Neural crest cell (in vitro differentiated cells): Measurements from ENCODE around the gene SERPINA5. TPM values are rescaled to one million over a fixed set of nuclear protein-coding genes. Genes with fewer than 3 reads are reported as not detected.

Experiments used
- DNase-seq: peaks from one replicate; pipeline ENCODE4 v3.0.0; 2021; ENCODE audit warnings: low read depth, mixed read lengths, low spot score
- H3K27ac Mint-ChIP-seq: one replicate; pipeline ENCODE4 v1.8.0; 2021; ENCODE audit warnings: mild to moderate bottlenecking, mixed read lengths; ENCODE audit not compliant: unreplicated experiment
- H3K27me3 Mint-ChIP-seq: 2 replicates; pipeline ENCODE4 v1.8.0; 2021; ENCODE audit warnings: low read depth, mild to moderate bottlenecking, mixed read lengths
- H3K36me3 Mint-ChIP-seq: 2 replicates; pipeline ENCODE4 v1.8.0; 2021; ENCODE audit warnings: low read depth, mild to moderate bottlenecking, mixed read lengths
- H3K4me1 Mint-ChIP-seq: 2 replicates; pipeline ENCODE4 v1.8.0; 2021; ENCODE audit warnings: mixed read lengths
- H3K4me3 Mint-ChIP-seq: one replicate; pipeline ENCODE4 v1.8.0; 2021; ENCODE audit warnings: mild to moderate bottlenecking, mixed read lengths
- H3K9me3 Mint-ChIP-seq: 2 replicates; pipeline ENCODE4 v1.8.0; 2021; ENCODE audit warnings: mixed read lengths
- total RNA-seq: library from RNA; stranded (reverse); gene quantifications from 2 replicates; pipeline ENCODE4 v1.2.1, GENCODE V29; 2021
- TF ChIP-seq, protein P1 (sequence below): fragments of 200-600 bp; sonication (generic); conservative IDR thresholded peaks from 2 replicates; pipeline ENCODE4 v1.5.0; 2021; ENCODE audit warnings: antibody characterized with exemption, mild to moderate bottlenecking

SERPINA5 gene
- total RNA-seq, 1 donor from 2014 or later = 1.0 TPM

DNA sequence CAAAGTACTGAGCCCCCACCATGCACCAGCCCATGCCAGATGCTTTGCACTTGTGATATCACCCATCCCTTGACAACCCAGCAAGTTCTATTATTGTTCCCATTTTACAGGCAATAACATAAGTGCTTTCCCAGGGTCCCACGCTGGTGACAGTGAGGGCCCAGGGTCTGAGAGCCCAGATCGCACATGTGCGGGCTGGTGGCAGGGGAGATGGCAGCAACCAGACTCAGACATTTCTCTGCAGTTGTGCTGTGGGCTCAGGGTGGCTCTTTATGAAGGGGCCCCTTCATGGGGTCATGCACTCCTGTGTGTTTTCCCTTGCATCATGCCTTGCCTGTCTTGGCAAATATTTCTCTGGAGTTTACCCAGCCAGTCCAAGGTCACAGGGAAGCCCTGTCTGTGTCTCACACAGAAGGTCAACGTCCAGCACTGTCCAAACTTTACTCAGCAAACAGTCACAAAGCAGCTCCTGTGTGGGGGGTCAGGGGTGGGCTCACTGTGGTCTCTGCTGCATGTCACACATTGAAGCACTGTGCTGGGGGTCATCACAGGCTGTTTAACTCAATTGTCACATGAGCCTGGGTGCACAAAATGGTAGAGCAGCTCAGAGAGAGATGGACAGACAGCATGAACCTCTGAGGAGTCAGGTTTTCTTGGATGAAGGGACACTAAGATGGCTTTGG, 12.7 kb downstream of the SERPINA5 start:
- Mint-ChIP-seq H3K27me3 (peaks cover 65% of the 10 kb centered on the region), H3K4me1 (peaks cover 31% of the 10 kb centered on the region), H3K36me3 (no peaks in the 10 kb centered on the region), H3K9me3 (no peaks in the 10 kb centered on the region), H3K27ac (no peak overlapping the region), H3K4me3 (no peak overlapping the region)
- no peak for DNase-seq
- TF ChIP-seq, protein P1, sequence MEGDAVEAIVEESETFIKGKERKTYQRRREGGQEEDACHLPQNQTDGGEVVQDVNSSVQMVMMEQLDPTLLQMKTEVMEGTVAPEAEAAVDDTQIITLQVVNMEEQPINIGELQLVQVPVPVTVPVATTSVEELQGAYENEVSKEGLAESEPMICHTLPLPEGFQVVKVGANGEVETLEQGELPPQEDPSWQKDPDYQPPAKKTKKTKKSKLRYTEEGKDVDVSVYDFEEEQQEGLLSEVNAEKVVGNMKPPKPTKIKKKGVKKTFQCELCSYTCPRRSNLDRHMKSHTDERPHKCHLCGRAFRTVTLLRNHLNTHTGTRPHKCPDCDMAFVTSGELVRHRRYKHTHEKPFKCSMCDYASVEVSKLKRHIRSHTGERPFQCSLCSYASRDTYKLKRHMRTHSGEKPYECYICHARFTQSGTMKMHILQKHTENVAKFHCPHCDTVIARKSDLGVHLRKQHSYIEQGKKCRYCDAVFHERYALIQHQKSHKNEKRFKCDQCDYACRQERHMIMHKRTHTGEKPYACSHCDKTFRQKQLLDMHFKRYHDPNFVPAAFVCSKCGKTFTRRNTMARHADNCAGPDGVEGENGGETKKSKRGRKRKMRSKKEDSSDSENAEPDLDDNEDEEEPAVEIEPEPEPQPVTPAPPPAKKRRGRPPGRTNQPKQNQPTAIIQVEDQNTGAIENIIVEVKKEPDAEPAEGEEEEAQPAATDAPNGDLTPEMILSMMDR = no peak

DNA sequence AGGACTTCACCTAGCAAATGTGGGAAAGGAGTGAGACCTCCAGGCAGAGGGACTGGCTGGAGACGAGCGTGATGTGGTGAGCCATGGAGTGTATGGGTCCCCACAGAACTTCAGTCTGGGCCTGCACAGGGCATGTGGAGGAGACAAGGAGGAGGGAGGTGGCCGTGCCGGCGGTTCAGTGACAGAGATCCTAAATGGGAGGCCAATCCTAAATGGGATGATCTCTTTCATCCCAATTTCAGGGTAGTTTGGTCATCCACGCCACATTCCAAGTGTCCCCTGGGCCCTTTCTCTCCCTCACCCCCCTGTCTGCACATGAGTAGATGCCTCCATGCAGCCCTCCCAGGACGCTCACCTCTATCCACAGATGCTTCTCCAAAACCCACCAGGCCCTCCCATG, 13.2 kb downstream of the SERPINA5 start:
- peaks cover 37% of the 10 kb centered on the region for H3K4me1 Mint-ChIP-seq
- H3K27me3 Mint-ChIP-seq = peaks cover 69% of the 10 kb centered on the region
- TF ChIP-seq, protein P1 = no peak
- no peaks in the 10 kb centered on the region for H3K9me3 Mint-ChIP-seq
- no peak overlapping the region for H3K4me3 Mint-ChIP-seq
- no peak overlapping the region for H3K27ac Mint-ChIP-seq
- DNase-seq = no peak
- no peaks in the 10 kb centered on the region for H3K36me3 Mint-ChIP-seq

DNA sequence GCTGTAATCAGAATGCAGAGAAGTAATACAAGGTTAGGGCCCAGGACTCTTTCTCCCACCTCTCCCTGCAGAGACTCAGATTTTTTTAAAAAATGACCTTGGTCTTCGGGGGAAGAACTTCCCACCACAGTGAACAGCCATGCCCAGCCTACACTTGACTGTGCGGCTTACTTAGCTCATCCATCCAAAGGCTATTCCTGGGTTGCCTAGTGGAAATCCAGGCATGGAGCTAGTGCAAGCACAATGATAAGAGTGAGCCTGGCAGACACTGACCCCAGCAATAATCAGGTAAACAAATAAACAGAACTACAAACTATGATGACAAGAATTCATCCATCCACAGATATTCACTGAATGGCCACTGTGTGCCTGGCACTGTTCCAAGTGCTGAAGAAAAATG, 14.7 kb downstream of the SERPINA5 start:
- DNase-seq = no peak
- Mint-ChIP-seq H3K27me3 (peaks cover 62% of the 10 kb centered on the region), H3K9me3 (no peaks in the 10 kb centered on the region), H3K27ac (no peak overlapping the region), H3K4me3 (no peak overlapping the region), H3K36me3 (no peaks in the 10 kb centered on the region), H3K4me1 (peaks cover 48% of the 10 kb centered on the region)
- TF ChIP-seq, protein P1 = no peak

DNA sequence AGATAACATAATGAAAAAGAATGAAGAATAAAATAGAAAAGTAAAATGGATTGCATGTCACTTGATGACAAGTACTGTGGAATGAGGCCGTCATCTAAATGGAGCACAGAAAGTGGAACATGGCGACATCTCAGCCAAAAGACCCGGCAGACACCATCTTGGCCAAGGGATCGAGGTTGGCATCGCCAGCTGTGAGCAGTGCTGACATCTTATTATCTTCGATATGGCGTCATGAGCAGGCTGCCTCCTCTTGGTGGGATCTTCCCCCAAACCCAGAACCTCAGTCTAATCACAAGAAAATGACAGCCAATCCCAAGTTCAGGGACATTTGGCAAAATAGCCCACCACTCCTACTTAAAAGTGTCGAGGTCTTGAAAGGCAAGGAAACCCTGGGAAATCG, 15.1 kb downstream of the SERPINA5 start:
- no peak for DNase-seq
- no peak overlapping the region for H3K27ac Mint-ChIP-seq
- no peaks in the 10 kb centered on the region for H3K36me3 Mint-ChIP-seq
- TF ChIP-seq, protein P1 = no peak
- no peaks in the 10 kb centered on the region for H3K9me3 Mint-ChIP-seq
- H3K4me3 Mint-ChIP-seq = no peak overlapping the region
- H3K27me3 Mint-ChIP-seq = peaks cover 61% of the 10 kb centered on the region
- H3K4me1 Mint-ChIP-seq = peaks cover 51% of the 10 kb centered on the region

DNA sequence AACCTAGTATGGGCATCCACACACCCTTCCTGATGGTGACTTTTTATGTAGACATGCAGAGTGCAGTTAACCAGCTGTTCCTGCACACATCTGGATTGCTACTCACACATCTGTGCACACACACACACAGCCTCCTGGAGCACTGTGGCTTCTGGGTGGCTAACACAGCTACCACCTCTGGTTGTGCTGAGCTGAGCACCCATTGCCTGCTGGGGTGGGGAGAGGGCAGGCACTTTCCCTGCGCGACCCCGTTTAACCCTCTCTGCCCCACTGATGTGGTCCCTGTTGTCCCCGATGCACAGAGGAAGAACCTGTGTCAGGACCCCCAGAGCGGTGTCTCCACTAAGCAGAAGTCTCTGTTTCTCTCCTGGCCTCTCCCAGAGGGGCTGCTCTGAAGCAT, 16.6 kb downstream of the SERPINA5 start:
- peaks cover 56% of the 10 kb centered on the region for H3K4me1 Mint-ChIP-seq
- DNase-seq = no peak
- H3K9me3 Mint-ChIP-seq = no peaks in the 10 kb centered on the region
- H3K27ac Mint-ChIP-seq = no peak overlapping the region
- H3K36me3 Mint-ChIP-seq = no peaks in the 10 kb centered on the region
- H3K4me3 Mint-ChIP-seq = no peak overlapping the region
- H3K27me3 Mint-ChIP-seq = peaks cover 50% of the 10 kb centered on the region
- TF ChIP-seq, protein P1 = no peak
